ENCODE results near the gene TRIM24. TPM values are rescaled to one million over a fixed set of nuclear protein-coding genes. Genes with fewer than 3 reads are reported as not detected.

TRIM24 gene
- total and polyA plus RNA-seq, 2 of the 13 experiments (the other 11 are each of a cell fraction or from before 2014, with no cell fraction given), result 100 to 106 TPM

DNA sequence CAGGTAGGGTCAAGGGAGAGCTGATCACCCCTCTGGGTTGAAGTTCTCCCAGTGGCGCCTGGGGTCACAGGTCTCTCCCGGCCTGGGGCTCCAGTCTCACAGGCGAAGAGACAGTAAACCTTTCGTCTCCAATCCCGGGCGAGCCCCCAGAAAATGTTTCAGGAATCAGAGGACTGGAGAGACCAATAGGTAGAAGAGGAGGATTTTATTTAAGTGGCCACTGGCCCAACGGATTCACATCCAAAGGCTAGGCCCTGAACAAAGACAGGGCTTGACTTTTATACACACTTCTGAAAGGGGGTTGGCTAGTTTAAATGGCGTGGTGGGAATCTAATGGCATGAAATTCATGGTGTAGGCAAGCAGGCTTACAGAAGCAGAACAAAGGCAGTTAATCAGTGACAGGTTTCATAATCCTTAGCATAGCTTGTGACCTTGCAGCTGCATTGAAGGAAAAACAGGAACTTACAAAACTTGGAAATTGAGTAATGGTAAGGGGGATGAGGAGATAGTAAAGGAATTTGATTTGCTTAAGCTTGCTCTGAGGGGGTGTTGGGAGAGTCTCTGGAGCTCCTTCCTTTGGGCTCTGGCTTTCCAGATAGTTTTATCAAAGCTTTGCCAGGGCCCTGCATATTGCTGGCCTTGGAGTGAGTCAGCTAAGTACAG lies 105.5 kb downstream of the TRIM24 start (continued):
- TF ChIP-seq, protein P1, sequence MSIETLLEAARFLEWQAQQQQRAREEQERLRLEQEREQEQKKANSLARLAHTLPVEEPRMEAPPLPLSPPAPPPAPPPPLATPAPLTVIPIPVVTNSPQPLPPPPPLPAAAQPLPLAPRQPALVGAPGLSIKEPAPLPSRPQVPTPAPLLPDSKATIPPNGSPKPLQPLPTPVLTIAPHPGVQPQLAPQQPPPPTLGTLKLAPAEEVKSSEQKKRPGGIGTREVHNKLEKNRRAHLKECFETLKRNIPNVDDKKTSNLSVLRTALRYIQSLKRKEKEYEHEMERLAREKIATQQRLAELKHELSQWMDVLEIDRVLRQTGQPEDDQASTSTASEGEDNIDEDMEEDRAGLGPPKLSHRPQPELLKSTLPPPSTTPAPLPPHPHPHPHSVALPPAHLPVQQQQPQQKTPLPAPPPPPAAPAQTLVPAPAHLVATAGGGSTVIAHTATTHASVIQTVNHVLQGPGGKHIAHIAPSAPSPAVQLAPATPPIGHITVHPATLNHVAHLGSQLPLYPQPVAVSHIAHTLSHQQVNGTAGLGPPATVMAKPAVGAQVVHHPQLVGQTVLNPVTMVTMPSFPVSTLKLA (IDR thresholded peaks at IDR 0.05), result no peak
- no peak for TF ChIP-seq HNRNPK (IDR thresholded peaks at IDR 0.05; ENCODE audit: low read depth, low read length, poor library complexity, severe bottlenecking)
- TF ChIP-seq, protein P2, sequence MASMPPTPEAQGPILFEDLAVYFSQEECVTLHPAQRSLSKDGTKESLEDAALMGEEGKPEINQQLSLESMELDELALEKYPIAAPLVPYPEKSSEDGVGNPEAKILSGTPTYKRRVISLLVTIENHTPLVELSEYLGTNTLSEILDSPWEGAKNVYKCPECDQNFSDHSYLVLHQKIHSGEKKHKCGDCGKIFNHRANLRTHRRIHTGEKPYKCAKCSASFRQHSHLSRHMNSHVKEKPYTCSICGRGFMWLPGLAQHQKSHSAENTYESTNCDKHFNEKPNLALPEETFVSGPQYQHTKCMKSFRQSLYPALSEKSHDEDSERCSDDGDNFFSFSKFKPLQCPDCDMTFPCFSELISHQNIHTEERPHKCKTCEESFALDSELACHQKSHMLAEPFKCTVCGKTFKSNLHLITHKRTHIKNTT (CRISPR knock-in tag; IDR thresholded peaks at IDR 0.05), result no peak
- no peak for TF ChIP-seq SRF (IDR thresholded peaks at IDR 0.05; ENCODE audit: low read depth, low read length)
- no peak for TF ChIP-seq KDM1A (CRISPR knock-in tag; IDR thresholded peaks at IDR 0.05)
- TF ChIP-seq ZNF24 (IDR thresholded peaks at IDR 0.05), result no peak
- no peak for TF ChIP-seq PHB2 (IDR thresholded peaks at IDR 0.05; ENCODE audit: partially characterized antibody)
- TF ChIP-seq, protein P3, sequence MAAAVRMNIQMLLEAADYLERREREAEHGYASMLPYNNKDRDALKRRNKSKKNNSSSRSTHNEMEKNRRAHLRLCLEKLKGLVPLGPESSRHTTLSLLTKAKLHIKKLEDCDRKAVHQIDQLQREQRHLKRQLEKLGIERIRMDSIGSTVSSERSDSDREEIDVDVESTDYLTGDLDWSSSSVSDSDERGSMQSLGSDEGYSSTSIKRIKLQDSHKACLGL (CRISPR knock-in tag; IDR thresholded peaks at IDR 0.05), result no peak
- TF ChIP-seq ZNF205 (CRISPR knock-in tag; IDR thresholded peaks at IDR 0.05), result peak; percentile 24; the same call in 1 of the 2 replicates
- TF ChIP-seq, protein P4, sequence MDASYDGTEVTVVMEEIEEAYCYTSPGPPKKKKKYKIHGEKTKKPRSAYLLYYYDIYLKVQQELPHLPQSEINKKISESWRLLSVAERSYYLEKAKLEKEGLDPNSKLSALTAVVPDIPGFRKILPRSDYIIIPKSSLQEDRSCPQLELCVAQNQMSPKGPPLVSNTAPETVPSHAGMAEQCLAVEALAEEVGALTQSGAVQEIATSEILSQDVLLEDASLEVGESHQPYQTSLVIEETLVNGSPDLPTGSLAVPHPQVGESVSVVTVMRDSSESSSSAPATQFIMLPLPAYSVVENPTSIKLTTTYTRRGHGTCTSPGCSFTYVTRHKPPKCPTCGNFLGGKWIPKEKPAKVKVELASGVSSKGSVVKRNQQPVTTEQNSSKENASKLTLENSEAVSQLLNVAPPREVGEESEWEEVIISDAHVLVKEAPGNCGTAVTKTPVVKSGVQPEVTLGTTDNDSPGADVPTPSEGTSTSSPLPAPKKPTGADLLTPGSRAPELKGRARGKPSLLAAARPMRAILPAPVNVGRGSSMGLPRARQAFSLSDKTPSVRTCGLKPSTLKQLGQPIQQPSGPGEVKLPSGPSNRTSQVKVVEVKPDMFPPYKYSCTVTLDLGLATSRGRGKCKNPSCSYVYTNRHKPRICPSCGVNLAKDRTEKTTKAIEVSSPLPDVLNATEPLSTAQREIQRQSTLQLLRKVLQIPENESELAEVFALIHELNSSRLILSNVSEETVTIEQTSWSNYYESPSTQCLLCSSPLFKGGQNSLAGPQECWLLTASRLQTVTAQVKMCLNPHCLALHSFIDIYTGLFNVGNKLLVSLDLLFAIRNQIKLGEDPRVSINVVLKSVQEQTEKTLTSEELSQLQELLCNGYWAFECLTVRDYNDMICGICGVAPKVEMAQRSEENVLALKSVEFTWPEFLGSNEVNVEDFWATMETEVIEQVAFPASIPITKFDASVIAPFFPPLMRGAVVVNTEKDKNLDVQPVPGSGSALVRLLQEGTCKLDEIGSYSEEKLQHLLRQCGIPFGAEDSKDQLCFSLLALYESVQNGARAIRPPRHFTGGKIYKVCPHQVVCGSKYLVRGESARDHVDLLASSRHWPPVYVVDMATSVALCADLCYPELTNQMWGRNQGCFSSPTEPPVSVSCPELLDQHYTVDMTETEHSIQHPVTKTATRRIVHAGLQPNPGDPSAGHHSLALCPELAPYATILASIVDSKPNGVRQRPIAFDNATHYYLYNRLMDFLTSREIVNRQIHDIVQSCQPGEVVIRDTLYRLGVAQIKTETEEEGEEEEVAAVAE (CRISPR knock-in tag; IDR thresholded peaks at IDR 0.05; ENCODE audit: borderline replicate concordance), result peak; percentile 61; the same call in 1 of the 2 replicates
- TF ChIP-seq, protein P5, sequence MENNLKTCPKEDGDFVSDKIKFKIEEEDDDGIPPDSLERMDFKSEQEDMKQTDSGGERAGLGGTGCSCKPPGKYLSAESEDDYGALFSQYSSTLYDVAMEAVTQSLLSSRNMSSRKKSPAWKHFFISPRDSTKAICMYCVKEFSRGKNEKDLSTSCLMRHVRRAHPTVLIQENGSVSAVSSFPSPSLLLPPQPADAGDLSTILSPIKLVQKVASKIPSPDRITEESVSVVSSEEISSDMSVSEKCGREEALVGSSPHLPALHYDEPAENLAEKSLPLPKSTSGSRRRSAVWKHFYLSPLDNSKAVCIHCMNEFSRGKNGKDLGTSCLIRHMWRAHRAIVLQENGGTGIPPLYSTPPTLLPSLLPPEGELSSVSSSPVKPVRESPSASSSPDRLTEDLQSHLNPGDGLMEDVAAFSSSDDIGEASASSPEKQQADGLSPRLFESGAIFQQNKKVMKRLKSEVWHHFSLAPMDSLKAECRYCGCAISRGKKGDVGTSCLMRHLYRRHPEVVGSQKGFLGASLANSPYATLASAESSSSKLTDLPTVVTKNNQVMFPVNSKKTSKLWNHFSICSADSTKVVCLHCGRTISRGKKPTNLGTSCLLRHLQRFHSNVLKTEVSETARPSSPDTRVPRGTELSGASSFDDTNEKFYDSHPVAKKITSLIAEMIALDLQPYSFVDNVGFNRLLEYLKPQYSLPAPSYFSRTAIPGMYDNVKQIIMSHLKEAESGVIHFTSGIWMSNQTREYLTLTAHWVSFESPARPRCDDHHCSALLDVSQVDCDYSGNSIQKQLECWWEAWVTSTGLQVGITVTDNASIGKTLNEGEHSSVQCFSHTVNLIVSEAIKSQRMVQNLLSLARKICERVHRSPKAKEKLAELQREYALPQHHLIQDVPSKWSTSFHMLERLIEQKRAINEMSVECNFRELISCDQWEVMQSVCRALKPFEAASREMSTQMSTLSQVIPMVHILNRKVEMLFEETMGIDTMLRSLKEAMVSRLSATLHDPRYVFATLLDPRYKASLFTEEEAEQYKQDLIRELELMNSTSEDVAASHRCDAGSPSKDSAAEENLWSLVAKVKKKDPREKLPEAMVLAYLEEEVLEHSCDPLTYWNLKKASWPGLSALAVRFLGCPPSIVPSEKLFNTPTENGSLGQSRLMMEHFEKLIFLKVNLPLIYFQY (CRISPR knock-in tag; IDR thresholded peaks at IDR 0.05; ENCODE audit: borderline replicate concordance), result no peak
- no peak for TF ChIP-seq NR1H2 (CRISPR knock-in tag; IDR thresholded peaks at IDR 0.05; ENCODE audit: borderline replicate concordance, low read depth)
- TF ChIP-seq ZNF333 (CRISPR knock-in tag; IDR thresholded peaks at IDR 0.05; ENCODE audit: borderline replicate concordance), result no peak
- no peak for TF ChIP-seq RFX1 (IDR thresholded peaks at IDR 0.05)
- TF ChIP-seq, protein P6, sequence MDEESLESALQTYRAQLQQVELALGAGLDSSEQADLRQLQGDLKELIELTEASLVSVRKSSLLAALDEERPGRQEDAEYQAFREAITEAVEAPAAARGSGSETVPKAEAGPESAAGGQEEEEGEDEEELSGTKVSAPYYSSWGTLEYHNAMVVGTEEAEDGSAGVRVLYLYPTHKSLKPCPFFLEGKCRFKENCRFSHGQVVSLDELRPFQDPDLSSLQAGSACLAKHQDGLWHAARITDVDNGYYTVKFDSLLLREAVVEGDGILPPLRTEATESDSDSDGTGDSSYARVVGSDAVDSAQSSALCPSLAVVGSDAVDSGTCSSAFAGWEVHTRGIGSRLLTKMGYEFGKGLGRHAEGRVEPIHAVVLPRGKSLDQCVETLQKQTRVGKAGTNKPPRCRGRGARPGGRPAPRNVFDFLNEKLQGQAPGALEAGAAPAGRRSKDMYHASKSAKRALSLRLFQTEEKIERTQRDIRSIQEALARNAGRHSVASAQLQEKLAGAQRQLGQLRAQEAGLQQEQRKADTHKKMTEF (CRISPR knock-in tag; IDR thresholded peaks at IDR 0.05), result peak; percentile 97
